Measurements from ENCODE around the gene CPNE5.

DNA sequence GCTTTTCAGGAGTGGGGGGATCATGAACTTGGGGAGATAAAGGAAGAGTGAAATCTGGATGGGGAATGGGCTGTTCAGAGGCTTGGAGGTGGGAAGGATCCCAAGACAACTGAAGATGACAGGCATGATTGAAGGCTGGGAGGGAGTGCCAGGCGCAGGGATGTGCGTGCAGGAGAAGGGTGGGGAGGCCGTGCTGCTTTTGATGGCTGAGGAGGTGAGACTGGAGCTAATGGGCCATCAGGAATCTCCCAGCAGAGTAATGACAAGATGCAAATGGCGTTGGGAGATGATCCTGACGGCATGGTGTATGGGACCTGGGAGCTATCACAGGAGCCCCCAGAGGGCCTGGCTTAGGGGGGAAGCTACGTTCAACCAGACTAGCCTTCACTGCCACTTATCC, 1.6 kb downstream of the CPNE5 start:
- no peak for TF ChIP-seq CTCF (IDR thresholded peaks at IDR 0.05)
- TF ChIP-seq POLR2A (IDR thresholded peaks at IDR 0.05): no peak

All from adrenal gland (tissue), 5 donors.